Measurements from ENCODE around the gene SELENOM. TPM values are rescaled to one million over a fixed set of nuclear protein-coding genes. Genes with fewer than 3 reads are reported as not detected.

SELENOM gene
- total RNA-seq, 1 donor from 2014 or later, result 56.3 TPM

GRCh38 chr22:31140746-31141145 lies 33.4 kb upstream of the SELENOM start:
- TF ChIP-seq CTCF (conservative IDR thresholded peaks at IDR 0.05; ENCODE audit: low read depth, low read length), result no peak
- DNase-seq (ENCODE audit: low read depth), result no peak
- no peak overlapping the region for H3K4me3 ChIP-seq (ENCODE audit: low read depth, low read length)

- DNase-seq (ENCODE audit: low read depth), result no peak
- no peak within 1 kb of the TSS for H3K4me3 ChIP-seq (ENCODE audit: low read depth, low read length)
- TF ChIP-seq CTCF (conservative IDR thresholded peaks at IDR 0.05; ENCODE audit: low read depth, low read length), result no peak
Observed at GRCh38 chr22:31139866-31140716, 32.7 kb upstream of the SELENOM start, which contains the start of gene PLA2G3. PLA2G3 (minus strand) TSS chr22:31140508; CDS start chr22:31140354, 154 bp downstream.

- DNase-seq (ENCODE audit: low read depth), result no peak
- no peak overlapping the region for H3K4me3 ChIP-seq (ENCODE audit: low read depth, low read length)
- TF ChIP-seq CTCF (conservative IDR thresholded peaks at IDR 0.05; ENCODE audit: low read depth, low read length), result no peak
Observed at GRCh38 chr22:31139066-31139465, 31.7 kb upstream of the SELENOM start.

- H3K4me3 ChIP-seq (ENCODE audit: low read depth, low read length), result no peak overlapping the region
- DNase-seq (ENCODE audit: low read depth), result no peak
- TF ChIP-seq CTCF (conservative IDR thresholded peaks at IDR 0.05; ENCODE audit: low read depth, low read length), result no peak
Observed at GRCh38 chr22:31138126-31138525, 30.8 kb upstream of the SELENOM start.

- H3K4me3 ChIP-seq (ENCODE audit: low read depth, low read length), result no peak overlapping the region
- TF ChIP-seq CTCF (conservative IDR thresholded peaks at IDR 0.05; ENCODE audit: low read depth, low read length), result no peak
- no peak for DNase-seq (ENCODE audit: low read depth)
Observed at GRCh38 chr22:31137721-31138120, 30.4 kb upstream of the SELENOM start.

GRCh38 chr22:31136711-31137110 lies 29.3 kb upstream of the SELENOM start:
- no peak for TF ChIP-seq CTCF (conservative IDR thresholded peaks at IDR 0.05; ENCODE audit: low read depth, low read length)
- H3K4me3 ChIP-seq (ENCODE audit: low read depth, low read length), result no peak overlapping the region
- DNase-seq (ENCODE audit: low read depth), result no peak

GRCh38 chr22:31136155-31136554 lies 28.8 kb upstream of the SELENOM start:
- H3K4me3 ChIP-seq (ENCODE audit: low read depth, low read length), result no peak overlapping the region
- no peak for DNase-seq (ENCODE audit: low read depth)
- no peak for TF ChIP-seq CTCF (conservative IDR thresholded peaks at IDR 0.05; ENCODE audit: low read depth, low read length)
